ENCODE results near the gene TTC21A.

DNA sequence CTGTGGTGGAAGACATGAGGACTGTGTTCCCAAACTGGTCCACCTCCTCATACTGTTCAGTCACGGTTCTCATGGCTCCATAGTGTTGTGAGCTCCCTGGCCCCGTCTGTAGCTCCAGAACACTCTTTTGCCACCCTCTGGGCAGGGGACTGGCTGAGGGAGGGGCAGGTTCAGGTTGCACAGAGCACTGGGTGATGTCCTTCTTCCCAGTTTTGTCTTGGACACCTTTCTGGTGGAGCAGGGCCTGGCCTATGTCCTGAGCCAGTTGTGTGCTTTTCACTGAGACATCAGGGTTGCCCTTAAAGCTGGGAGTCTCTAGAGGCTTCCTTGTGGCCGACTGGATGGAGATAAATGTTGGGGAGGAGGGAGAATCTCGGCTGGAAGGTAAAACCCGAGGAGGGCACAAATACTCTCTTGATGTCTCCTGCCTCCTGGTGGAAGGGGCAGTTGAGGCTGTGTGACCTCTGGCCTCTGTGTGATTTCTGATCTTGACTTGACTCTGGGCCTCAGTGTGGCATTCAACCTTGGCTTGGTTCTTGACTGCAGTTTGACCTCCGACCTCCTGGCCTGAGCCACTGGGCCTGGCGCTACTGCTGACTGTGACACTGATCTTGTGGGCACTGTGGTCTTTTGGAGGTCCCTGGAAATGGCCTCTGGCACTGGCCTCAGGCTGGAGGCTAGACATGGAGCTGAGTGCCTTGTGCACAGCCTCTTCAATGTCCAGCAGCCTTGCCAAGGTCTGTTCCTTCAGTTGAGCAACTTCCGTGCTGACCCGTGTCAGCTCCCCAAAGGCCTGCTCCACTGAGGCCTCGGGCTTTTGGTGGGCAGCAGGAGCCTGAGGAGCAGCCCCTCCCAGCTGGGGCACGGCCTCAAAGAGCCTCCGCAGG, 76.8 kb downstream of the TTC21A start:
- TF ChIP-seq, protein P1, sequence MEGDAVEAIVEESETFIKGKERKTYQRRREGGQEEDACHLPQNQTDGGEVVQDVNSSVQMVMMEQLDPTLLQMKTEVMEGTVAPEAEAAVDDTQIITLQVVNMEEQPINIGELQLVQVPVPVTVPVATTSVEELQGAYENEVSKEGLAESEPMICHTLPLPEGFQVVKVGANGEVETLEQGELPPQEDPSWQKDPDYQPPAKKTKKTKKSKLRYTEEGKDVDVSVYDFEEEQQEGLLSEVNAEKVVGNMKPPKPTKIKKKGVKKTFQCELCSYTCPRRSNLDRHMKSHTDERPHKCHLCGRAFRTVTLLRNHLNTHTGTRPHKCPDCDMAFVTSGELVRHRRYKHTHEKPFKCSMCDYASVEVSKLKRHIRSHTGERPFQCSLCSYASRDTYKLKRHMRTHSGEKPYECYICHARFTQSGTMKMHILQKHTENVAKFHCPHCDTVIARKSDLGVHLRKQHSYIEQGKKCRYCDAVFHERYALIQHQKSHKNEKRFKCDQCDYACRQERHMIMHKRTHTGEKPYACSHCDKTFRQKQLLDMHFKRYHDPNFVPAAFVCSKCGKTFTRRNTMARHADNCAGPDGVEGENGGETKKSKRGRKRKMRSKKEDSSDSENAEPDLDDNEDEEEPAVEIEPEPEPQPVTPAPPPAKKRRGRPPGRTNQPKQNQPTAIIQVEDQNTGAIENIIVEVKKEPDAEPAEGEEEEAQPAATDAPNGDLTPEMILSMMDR (IDR thresholded peaks at IDR 0.05) = no peak
- TF ChIP-seq POLR2AphosphoS5 (IDR thresholded peaks at IDR 0.05; ENCODE audit: insufficient read depth in 1 of 2, low read depth in 1 of 2) (no peak), POLR2A (IDR thresholded peaks at IDR 0.05) (no peak)

Data from vagina (tissue), 2 donors.